GM12891 (cell line): ENCODE measurements around the gene PCDHA1.

Source experiments
- POLR2A ChIP-seq: IDR thresholded peaks from 2 replicates; pipeline ENCODE4 v1.6.1; 2011; ENCODE audit warnings: low read depth, low read length, control low read depth
- POLR2AphosphoS5 ChIP-seq: IDR thresholded peaks from 2 replicates; pipeline ENCODE4 v1.6.1; 2011; ENCODE audit warnings: low read depth, low read length, control low read depth
- SPI1 ChIP-seq: IDR thresholded peaks from 2 replicates; pipeline ENCODE4 v1.6.1; 2011; ENCODE audit warnings: low read depth, low read length, control low read depth
- TAF1 ChIP-seq: IDR thresholded peaks from 2 replicates; pipeline ENCODE4 v1.6.1; 2011; ENCODE audit warnings: low read depth, low read length, control low read depth

DNA sequence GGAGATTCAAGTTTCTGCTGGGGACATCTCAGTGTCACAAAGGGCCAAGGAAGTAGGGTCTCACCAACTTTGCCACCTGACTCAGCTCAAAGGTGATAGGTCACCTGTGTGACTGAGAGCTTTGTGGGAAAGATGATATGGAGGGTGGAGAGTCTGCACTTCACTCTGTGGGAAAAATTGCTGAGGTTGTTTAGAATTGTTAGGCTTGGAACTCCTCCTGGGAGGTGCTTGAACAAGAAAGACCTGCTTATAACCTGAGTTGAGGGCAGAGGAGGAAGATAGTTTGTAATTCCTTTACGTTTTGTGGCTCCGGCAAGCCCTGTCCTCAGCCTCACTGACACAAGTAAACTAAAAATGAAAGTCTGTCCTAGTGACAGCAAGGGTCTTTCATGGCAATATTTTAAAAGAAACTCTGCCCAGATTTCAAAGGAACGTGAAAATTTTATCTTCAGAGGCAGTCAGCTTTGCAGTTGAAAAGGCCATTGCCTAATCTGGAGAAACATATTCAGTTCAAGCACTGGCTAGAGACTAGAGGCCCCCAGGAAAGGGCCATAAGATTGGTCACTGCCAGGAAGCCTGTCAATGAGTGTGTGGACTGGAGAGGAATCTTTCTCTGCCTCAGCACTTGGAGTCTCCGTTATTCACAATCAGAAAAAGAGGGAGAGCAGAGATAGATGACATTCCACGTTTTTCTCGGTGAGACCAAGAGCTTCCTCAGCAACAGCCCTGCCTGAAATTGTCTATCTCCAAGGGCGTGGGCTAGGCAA lies 203.5 kb downstream of the PCDHA1 start:
- TF ChIP-seq POLR2AphosphoS5, result no peak
- no peak for TF ChIP-seq POLR2A
- no peak for TF ChIP-seq TAF1
- TF ChIP-seq SPI1, result no peak
